OCI-LY1 (cell line): Measurements from ENCODE around the gene CPNE7.

ENCODE experiments used
- H2AFZ ChIP-seq: fragments of 200-600 bp; sonication (generic), shearing (Covaris generic); 2 replicates; pipeline ENCODE4 v1.6.0; 2014; ENCODE audit warnings: antibody characterized with exemption, mild to moderate bottlenecking, low read length
- H3F3A ChIP-seq: fragments of 200-600 bp; sonication (generic), shearing (Covaris generic); 2 replicates; pipeline ENCODE4 v1.6.0; 2014; ENCODE audit warnings: mild to moderate bottlenecking, antibody characterized with exemption, low read length, moderate library complexity; ENCODE audit not compliant: insufficient read depth
- H3K27ac ChIP-seq: fragments of 200-600 bp; sonication (generic); 2 replicates; pipeline ENCODE4 v1.5.1; 2014; ENCODE audit warnings: low read length, mixed run types, mild to moderate bottlenecking, low read depth; ENCODE audit not compliant: poor library complexity, severe bottlenecking
- H3K27me3 ChIP-seq: fragments of 200-600 bp; sonication (generic); 2 replicates; pipeline ENCODE4 v1.6.0; 2014; ENCODE audit warnings: antibody characterized with exemption, mild to moderate bottlenecking, low read length, moderate library complexity; ENCODE audit not compliant: insufficient read depth
- H3K36me3 ChIP-seq: fragments of 200-600 bp; sonication (generic); 2 replicates; pipeline ENCODE4 v1.6.1; 2014; ENCODE audit warnings: mild to moderate bottlenecking, antibody characterized with exemption, low read length, moderate library complexity, mixed read lengths; ENCODE audit not compliant: insufficient read depth
- H3K4me1 ChIP-seq: fragments of 200-600 bp; sonication (generic); 2 replicates; pipeline ENCODE4 v1.5.1; 2014; ENCODE audit warnings: mild to moderate bottlenecking, low read length, moderate library complexity; ENCODE audit not compliant: insufficient read depth, severe bottlenecking
- H3K4me2 ChIP-seq: fragments of 200-600 bp; sonication (generic), shearing (Covaris generic); 2 replicates; pipeline ENCODE4 v1.6.1; 2014; ENCODE audit warnings: low read length
- H3K4me3 ChIP-seq: fragments of 200-600 bp; sonication (generic); 2 replicates; pipeline ENCODE4 v1.5.1; 2014; ENCODE audit warnings: low read length, low read depth, mild to moderate bottlenecking, mixed read lengths; ENCODE audit not compliant: poor library complexity, severe bottlenecking
- H3K79me2 ChIP-seq: fragments of 200-600 bp; shearing (Covaris generic); 2 replicates; pipeline ENCODE4 v1.6.1; 2016; ENCODE audit warnings: mixed run types, low read length, mixed read lengths; ENCODE audit not compliant: insufficient read depth
- H3K9ac ChIP-seq: fragments of 200-600 bp; sonication (generic), shearing (Covaris generic); 2 replicates; pipeline ENCODE4 v1.6.1; 2014; ENCODE audit warnings: mild to moderate bottlenecking, low read length, mixed read lengths
- H3K9me2 ChIP-seq: fragments of 200-600 bp; sonication (generic), shearing (Covaris generic); 2 replicates; pipeline ENCODE4 v1.6.1; 2014; ENCODE audit warnings: low read depth, mild to moderate bottlenecking, low read length, mixed read lengths
- H3K9me3 ChIP-seq: fragments of 200-600 bp; shearing (Covaris generic); 2 replicates; pipeline ENCODE4 v1.6.1; 2014; ENCODE audit warnings: low read length, mixed read lengths
- H4K20me1 ChIP-seq: fragments of 200-600 bp; sonication (generic), shearing (Covaris generic); 2 replicates; pipeline ENCODE4 v1.6.0; 2016; ENCODE audit warnings: mild to moderate bottlenecking, low read length; ENCODE audit not compliant: insufficient read depth
- EZH2 ChIP-seq: fragments of 200-600 bp; sonication (generic), shearing (Covaris generic); IDR thresholded peaks from 2 replicates; pipeline ENCODE4 v1.8.0; 2017; ENCODE audit warnings: borderline replicate concordance, mixed run types, mild to moderate bottlenecking, antibody characterized with exemption, low read length, moderate library complexity, mixed read lengths
- TF ChIP-seq, protein P1 (sequence below): fragments of 200-600 bp; sonication (generic), shearing (Covaris generic); IDR thresholded peaks from 2 replicates; pipeline ENCODE4 v1.5.1; 2017; ENCODE audit warnings: mild to moderate bottlenecking, antibody characterized with exemption, low read length, moderate library complexity, mixed read lengths

CPNE7 gene

DNA sequence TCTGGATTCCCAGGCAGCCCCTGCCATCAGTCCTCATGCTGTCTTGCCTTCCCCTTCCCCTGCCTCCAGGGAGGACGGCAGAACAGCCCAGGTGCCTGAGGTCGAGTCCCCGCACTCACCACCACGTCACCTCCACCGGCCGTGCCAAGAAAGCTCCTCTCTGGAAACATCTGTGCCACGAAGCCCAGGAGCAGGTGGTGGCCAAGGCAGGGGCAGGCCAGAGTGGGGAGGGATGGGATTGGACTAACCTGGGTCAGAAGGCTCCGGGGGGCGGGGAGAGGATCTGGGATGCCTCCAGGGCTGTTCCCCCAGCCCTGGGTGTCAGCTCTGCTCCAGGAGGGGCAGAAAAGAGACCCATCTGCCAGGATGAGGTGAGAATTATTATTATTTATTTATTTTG lies 30.4 kb downstream of the CPNE7 start:
- Histone ChIP-seq H3K4me3 (no peak overlapping the region), H3K9me3 (no peaks in the 10 kb centered on the region), H3K9me2 (no peaks in the 10 kb centered on the region), H2AFZ (no peak overlapping the region), H3K79me2 (no peaks in the 10 kb centered on the region), H3K27me3 (peaks cover 4% of the 10 kb centered on the region; the same call in 1 of the 2 replicates), H3F3A (no peaks in the 10 kb centered on the region), H3K4me1 (peaks cover 9% of the 10 kb centered on the region), H4K20me1 (no peaks in the 10 kb centered on the region), H3K9ac (no peak overlapping the region), H3K4me2 (no peak overlapping the region), H3K36me3 (no peaks in the 10 kb centered on the region), H3K27ac (no peak overlapping the region)
- TF ChIP-seq, protein P1, sequence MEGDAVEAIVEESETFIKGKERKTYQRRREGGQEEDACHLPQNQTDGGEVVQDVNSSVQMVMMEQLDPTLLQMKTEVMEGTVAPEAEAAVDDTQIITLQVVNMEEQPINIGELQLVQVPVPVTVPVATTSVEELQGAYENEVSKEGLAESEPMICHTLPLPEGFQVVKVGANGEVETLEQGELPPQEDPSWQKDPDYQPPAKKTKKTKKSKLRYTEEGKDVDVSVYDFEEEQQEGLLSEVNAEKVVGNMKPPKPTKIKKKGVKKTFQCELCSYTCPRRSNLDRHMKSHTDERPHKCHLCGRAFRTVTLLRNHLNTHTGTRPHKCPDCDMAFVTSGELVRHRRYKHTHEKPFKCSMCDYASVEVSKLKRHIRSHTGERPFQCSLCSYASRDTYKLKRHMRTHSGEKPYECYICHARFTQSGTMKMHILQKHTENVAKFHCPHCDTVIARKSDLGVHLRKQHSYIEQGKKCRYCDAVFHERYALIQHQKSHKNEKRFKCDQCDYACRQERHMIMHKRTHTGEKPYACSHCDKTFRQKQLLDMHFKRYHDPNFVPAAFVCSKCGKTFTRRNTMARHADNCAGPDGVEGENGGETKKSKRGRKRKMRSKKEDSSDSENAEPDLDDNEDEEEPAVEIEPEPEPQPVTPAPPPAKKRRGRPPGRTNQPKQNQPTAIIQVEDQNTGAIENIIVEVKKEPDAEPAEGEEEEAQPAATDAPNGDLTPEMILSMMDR = no peak
- TF ChIP-seq EZH2 = no peak

DNA sequence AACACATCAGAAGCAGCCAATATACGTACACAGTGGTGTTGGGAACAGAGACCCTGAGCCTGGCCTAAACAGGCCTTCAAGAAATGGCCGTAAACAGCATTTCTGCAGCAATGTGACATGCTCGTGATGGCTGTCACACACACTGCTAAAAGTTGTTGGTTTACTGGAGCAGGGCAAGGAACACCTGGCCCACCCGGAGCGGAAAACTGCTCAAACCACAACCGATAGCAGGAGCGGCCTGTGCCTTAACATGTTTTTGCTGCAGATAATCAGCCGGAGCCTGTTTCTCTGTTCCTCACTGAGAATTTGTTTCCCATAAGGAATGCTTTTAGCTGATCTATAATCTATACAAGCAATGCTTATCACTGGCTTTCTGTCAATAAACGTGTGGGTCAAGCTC lies 31.9 kb downstream of the CPNE7 start:
- no peaks in the 10 kb centered on the region for H3K9me2 ChIP-seq
- no peak for TF ChIP-seq EZH2
- TF ChIP-seq, protein P1 = no peak
- H3K36me3 ChIP-seq = no peaks in the 10 kb centered on the region
- no peaks in the 10 kb centered on the region for H3K79me2 ChIP-seq
- peaks cover 4% of the 10 kb centered on the region; the same call in 1 of the 2 replicates for H3K27me3 ChIP-seq
- H2AFZ ChIP-seq = no peak overlapping the region
- no peak overlapping the region for H3K9ac ChIP-seq
- H4K20me1 ChIP-seq = no peaks in the 10 kb centered on the region
- H3K4me1 ChIP-seq = peaks cover 9% of the 10 kb centered on the region
- H3K4me3 ChIP-seq = no peak overlapping the region
- H3K4me2 ChIP-seq = no peak overlapping the region
- H3F3A ChIP-seq = no peaks in the 10 kb centered on the region
- H3K9me3 ChIP-seq = no peaks in the 10 kb centered on the region
- H3K27ac ChIP-seq = no peak overlapping the region

DNA sequence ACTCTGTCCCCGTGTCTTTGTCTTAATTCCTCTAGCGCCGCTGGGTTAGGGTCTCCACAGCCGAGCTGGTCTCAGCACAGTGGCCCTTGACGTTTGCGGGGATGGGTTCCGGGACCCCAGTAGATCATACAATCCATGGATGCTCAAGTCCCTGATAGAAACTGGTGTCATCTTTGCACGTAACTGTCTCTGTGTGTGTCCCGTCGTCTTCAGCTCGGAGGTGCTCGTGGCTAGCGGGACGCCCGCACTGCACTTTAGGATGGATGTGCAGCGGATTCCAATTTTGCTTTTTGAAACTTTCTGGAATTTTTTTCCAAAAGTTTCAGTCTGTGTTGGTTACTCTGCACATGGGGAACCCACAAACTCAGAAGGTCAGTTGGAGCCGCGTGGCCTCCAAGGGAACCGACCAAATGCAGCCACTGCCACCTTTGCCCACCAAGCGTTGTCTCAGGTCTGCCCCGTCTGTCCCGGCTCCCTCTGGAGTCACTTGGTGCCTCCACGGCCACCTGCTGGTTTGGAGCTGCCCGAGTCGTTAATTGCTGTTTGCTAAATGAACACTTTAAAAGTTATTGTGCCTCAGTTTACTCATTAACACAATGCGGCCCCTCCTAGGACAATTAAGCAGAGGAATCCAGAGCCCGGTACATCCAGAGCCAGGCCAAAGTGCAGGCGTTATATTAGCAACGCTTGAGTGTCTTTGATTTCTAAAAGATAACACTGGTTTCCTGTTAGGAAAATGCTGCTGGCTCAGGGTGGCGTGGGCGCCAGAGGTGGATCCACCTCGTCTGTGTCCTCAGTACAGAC lies 32.6 kb downstream of the CPNE7 start:
- no peak overlapping the region for H3K27ac ChIP-seq
- H3K4me1 ChIP-seq = peaks cover 9% of the 10 kb centered on the region
- H2AFZ ChIP-seq = no peak overlapping the region
- no peaks in the 10 kb centered on the region for H3K9me3 ChIP-seq
- H3K9me2 ChIP-seq = no peaks in the 10 kb centered on the region
- H3K4me2 ChIP-seq = no peak overlapping the region
- H3K79me2 ChIP-seq = no peaks in the 10 kb centered on the region
- H3K36me3 ChIP-seq = no peaks in the 10 kb centered on the region
- no peaks in the 10 kb centered on the region for H4K20me1 ChIP-seq
- peaks cover 6% of the 10 kb centered on the region; the same call in 1 of the 2 replicates for H3K27me3 ChIP-seq
- TF ChIP-seq EZH2 = no peak
- TF ChIP-seq, protein P1 = no peak
- H3F3A ChIP-seq = no peaks in the 10 kb centered on the region
- no peak overlapping the region for H3K9ac ChIP-seq
- H3K4me3 ChIP-seq = no peak overlapping the region
